DND-41 (cell line): ENCODE data around the gene FMN2.

Source experiments
- ATAC-seq: fragments of 200-7000 bp; cut with Tn5 transposase; 3 replicates; pipeline ENCODE4 v1.9.1; 2021; ENCODE audit warnings: low read depth; ENCODE audit not compliant: insufficient read depth
- DNase-seq: peaks from one replicate; pipeline ENCODE4 v3.0.0-alpha.2; 2020
- H2AFZ ChIP-seq: 2 replicates; pipeline ENCODE4 v1.6.0; 2012; ENCODE audit warnings: low read depth, low read length
- H3K27ac ChIP-seq: 2 replicates; pipeline ENCODE4 v1.5.1; 2012; ENCODE audit warnings: low read length, inconsistent platforms
- H3K27me3 ChIP-seq: fragments of 200-600 bp; sonication (generic); 2 replicates; pipeline ENCODE4 v1.6.0; 2012; ENCODE audit warnings: low read length, mild to moderate bottlenecking, inconsistent platforms; ENCODE audit not compliant: insufficient read depth, poor library complexity
- H3K36me3 ChIP-seq: 2 replicates; pipeline ENCODE4 v1.5.1; 2012; ENCODE audit warnings: low read length, inconsistent platforms; ENCODE audit not compliant: insufficient read depth
- H3K4me1 ChIP-seq: 2 replicates; pipeline ENCODE4 v1.5.1; 2012; ENCODE audit warnings: mild to moderate bottlenecking, low read length; ENCODE audit not compliant: insufficient read depth
- H3K4me2 ChIP-seq: 2 replicates; pipeline ENCODE4 v1.6.0; 2012; ENCODE audit warnings: mild to moderate bottlenecking, moderate library complexity, low read length, inconsistent platforms; ENCODE audit not compliant: insufficient read depth
- H3K4me3 ChIP-seq, 2 experiments: fragments of 200-600 bp in 1 of 2; shearing (Covaris generic) in 1 of 2; 2 replicates each; pipeline ENCODE4 v1.5.1; 2012 to 2016; ENCODE audit warnings: inconsistent platforms in 2 of 2, low read length in 2 of 2, mild to moderate bottlenecking in 2 of 2, low read depth in 1 of 2, moderate library complexity in 1 of 2
- H3K79me2 ChIP-seq: 2 replicates; pipeline ENCODE4 v1.6.0; 2012; ENCODE audit warnings: low read length, inconsistent platforms; ENCODE audit not compliant: insufficient read depth
- H3K9ac ChIP-seq: 2 replicates; pipeline ENCODE4 v1.6.0; 2012; ENCODE audit warnings: low read depth, mild to moderate bottlenecking, inconsistent platforms, low read length, moderate library complexity
- H3K9me3 ChIP-seq: 2 replicates; pipeline ENCODE4 v1.5.1; 2012; ENCODE audit warnings: low read length, moderate library complexity, mild to moderate bottlenecking, inconsistent platforms; ENCODE audit not compliant: insufficient read depth, severe bottlenecking
- H4K20me1 ChIP-seq: 2 replicates; pipeline ENCODE4 v1.6.0; 2012; ENCODE audit warnings: low read length; ENCODE audit not compliant: insufficient read depth
- EZH2 ChIP-seq: IDR thresholded peaks from 3 replicates; pipeline ENCODE4 v1.6.1; 2012; ENCODE audit warnings: borderline replicate concordance, low read depth, mild to moderate bottlenecking, moderate library complexity, low read length, inconsistent platforms; ENCODE audit not compliant: severe bottlenecking
- TF ChIP-seq, protein P1 (sequence below): IDR thresholded peaks from 2 replicates; pipeline ENCODE4 v1.5.1; 2012; ENCODE audit warnings: borderline replicate concordance, low read length, moderate library complexity, mild to moderate bottlenecking; ENCODE audit not compliant: poor library complexity, severe bottlenecking; ENCODE audit errors: extremely low read depth

The FMN2 gene

DNA sequence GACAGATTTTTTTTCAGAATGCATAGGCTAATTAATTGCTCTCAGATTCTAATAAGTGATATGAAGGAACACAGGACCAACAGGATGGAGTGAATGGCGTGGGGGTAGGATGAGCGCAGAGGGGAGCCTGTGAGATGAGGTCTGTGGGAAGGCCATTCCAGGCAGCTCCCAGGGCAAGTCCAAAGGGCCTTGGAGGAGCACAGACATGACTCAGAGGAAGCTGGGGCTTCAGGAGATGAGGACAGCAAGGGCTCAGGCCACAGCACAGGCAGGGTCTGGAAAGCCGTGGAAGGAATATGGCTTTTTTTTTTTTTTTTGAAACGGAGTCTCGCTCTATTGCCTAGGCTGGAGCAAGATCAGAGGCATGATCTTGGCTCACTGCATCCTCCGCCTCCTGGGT is 35.1 kb downstream of the FMN2 start:
- no peaks in the 10 kb centered on the region for H3K79me2 ChIP-seq
- DNase-seq = no peak
- no peaks in the 10 kb centered on the region for H3K9me3 ChIP-seq
- H4K20me1 ChIP-seq = no peaks in the 10 kb centered on the region
- H3K9ac ChIP-seq = no peak overlapping the region
- no peak for ATAC-seq
- TF ChIP-seq, protein P1, sequence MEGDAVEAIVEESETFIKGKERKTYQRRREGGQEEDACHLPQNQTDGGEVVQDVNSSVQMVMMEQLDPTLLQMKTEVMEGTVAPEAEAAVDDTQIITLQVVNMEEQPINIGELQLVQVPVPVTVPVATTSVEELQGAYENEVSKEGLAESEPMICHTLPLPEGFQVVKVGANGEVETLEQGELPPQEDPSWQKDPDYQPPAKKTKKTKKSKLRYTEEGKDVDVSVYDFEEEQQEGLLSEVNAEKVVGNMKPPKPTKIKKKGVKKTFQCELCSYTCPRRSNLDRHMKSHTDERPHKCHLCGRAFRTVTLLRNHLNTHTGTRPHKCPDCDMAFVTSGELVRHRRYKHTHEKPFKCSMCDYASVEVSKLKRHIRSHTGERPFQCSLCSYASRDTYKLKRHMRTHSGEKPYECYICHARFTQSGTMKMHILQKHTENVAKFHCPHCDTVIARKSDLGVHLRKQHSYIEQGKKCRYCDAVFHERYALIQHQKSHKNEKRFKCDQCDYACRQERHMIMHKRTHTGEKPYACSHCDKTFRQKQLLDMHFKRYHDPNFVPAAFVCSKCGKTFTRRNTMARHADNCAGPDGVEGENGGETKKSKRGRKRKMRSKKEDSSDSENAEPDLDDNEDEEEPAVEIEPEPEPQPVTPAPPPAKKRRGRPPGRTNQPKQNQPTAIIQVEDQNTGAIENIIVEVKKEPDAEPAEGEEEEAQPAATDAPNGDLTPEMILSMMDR = no peak
- TF ChIP-seq EZH2 = no peak
- no peaks in the 10 kb centered on the region for H3K4me1 ChIP-seq
- no peaks in the 10 kb centered on the region for H3K27me3 ChIP-seq
- no peak overlapping the region for H2AFZ ChIP-seq
- no peaks in the 10 kb centered on the region for H3K36me3 ChIP-seq
- H3K27ac ChIP-seq = no peak overlapping the region
- H3K4me3 ChIP-seq = no peak overlapping the region
- no peak overlapping the region for H3K4me2 ChIP-seq

DNA sequence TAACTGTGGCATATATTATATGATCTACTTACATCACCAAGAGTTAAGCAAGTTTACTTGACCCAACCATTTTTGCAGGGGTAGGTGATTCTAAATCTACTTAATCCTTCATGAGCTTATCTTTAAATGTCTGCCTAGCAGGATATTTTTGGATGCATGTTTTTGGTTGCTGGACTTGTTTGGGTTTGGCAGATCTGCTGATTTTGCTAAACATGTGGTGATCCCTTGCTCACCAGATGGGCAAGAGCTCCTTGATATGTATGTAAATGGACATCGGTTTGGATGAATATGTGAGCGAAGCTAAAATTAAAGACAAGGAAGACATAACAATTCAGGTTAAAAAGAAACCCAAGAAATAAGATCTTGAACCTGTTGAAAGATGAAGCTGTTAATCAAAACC is 36.7 kb downstream of the FMN2 start:
- Histone ChIP-seq H2AFZ (no peak overlapping the region), H3K27ac (no peak overlapping the region), H3K4me2 (no peak overlapping the region), H3K9me3 (no peaks in the 10 kb centered on the region), H3K4me3 (no peak overlapping the region), H3K36me3 (no peaks in the 10 kb centered on the region), H3K4me1 (no peaks in the 10 kb centered on the region), H3K27me3 (no peaks in the 10 kb centered on the region), H3K79me2 (no peaks in the 10 kb centered on the region), H3K9ac (no peak overlapping the region), H4K20me1 (no peaks in the 10 kb centered on the region)
- no peak for DNase-seq
- ATAC-seq = no peak
- TF ChIP-seq, protein P1 = no peak
- TF ChIP-seq EZH2 = no peak

DNA sequence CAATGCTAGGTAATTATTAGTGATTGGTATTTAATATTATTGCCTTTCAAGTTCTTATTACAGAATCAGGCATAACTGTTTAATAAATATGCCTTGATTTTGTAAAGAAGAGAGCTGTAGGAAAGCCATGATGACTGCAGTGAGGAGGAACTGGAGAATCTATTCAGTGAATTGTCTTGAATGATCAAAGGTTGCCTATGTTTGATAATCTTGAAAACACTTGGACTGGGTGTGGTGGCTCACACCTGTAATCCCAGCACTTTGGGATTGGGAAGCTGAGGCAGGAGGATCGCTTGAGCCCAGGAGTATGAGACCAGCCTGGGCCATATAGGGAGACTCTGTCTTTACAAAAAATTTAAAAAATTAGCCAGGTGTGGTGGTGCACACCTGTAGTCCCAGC is 42.4 kb downstream of the FMN2 start:
- Histone ChIP-seq H3K79me2 (no peaks in the 10 kb centered on the region), H3K27ac (no peak overlapping the region), H3K4me2 (no peak overlapping the region), H2AFZ (no peak overlapping the region), H3K4me1 (no peaks in the 10 kb centered on the region), H3K4me3 (no peak overlapping the region), H3K36me3 (no peaks in the 10 kb centered on the region), H3K27me3 (no peaks in the 10 kb centered on the region), H4K20me1 (no peaks in the 10 kb centered on the region), H3K9me3 (no peaks in the 10 kb centered on the region), H3K9ac (no peak overlapping the region)
- no peak for ATAC-seq
- TF ChIP-seq, protein P1 = no peak
- no peak for TF ChIP-seq EZH2
- no peak for DNase-seq

DNA sequence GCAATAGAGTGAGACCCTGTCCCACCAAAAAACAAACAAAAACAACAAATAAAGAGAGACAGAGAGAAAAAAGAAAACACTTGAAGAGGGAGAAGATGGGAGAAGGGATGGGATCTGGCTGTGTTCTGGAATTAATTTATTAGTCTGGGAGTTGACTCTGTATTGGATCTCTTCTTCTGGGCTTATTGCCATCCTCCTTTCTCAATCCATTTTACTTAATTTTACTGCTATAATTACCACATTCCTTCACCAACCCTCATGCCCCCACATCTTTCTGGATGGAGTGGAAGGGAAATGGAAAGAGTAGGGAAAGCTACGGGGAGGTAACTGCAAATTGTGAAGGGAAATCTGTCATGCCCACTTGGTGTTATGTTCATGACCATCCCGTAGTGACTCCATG is 42.9 kb downstream of the FMN2 start:
- H3K79me2 ChIP-seq = no peaks in the 10 kb centered on the region

More for the DNA sequence above, 42.9 kb downstream of the FMN2 start:
- ATAC-seq (no peak), DNase-seq (no peak)
- Histone ChIP-seq H4K20me1 (no peaks in the 10 kb centered on the region), H2AFZ (no peak overlapping the region), H3K9ac (no peak overlapping the region), H3K9me3 (no peaks in the 10 kb centered on the region), H3K27me3 (no peaks in the 10 kb centered on the region), H3K4me3 (no peak overlapping the region), H3K4me2 (no peak overlapping the region), H3K27ac (no peak overlapping the region), H3K4me1 (no peaks in the 10 kb centered on the region), H3K36me3 (no peaks in the 10 kb centered on the region)
- TF ChIP-seq EZH2 = no peak
- TF ChIP-seq, protein P1 = no peak
